GM13976 (cell line): ENCODE results near the gene TNNI3K.
"Not testable (repeated sequence)": the region's sequence is repeated elsewhere in the genome, so short reads cannot be mapped to it uniquely, and the experiment has no call there.

Source experiments
- DNase-seq: peaks from one replicate; pipeline ENCODE4 v3.0.0; 2012; ENCODE audit warnings: low spot score
- in situ Hi-C: fragments of 300-500 bp; cut with MboI; formaldehyde crosslinking; loops from one replicate; pipeline ENCODE4 v1.12.0; 2022; ENCODE audit warnings: low sequenced_read_pairs, mixed read lengths, inconsistent platforms; ENCODE audit not compliant: unreplicated experiment
- TF ChIP-seq, protein P1 (sequence below): IDR thresholded peaks from 2 replicates; pipeline ENCODE4 v1.5.1; 2012; ENCODE audit warnings: borderline replicate concordance, mild to moderate bottlenecking; ENCODE audit not compliant: insufficient read depth; ENCODE audit errors: extremely low read depth, missing control alignments, control extremely low read depth

The TNNI3K gene

DNA sequence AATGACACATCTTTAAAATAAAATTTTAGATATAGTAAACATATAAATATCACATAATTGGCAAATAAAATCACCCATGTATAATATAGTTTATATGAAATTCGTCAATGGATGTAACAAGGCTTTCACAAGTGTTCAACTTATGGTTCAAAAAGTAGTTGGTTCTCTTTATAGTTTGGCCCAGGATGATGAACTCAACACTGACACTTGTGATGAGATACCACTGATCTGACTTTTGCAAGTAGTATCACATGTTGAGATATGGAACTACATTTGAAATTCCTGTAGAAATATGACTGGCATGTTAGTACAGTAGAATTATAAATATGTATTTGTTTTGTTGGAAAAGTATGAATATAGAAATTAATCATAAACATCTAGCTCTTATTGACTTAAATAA, 1.8 kb downstream of the TNNI3K start:
- in situ Hi-C loops, result no loop called here
- TF ChIP-seq, protein P1, sequence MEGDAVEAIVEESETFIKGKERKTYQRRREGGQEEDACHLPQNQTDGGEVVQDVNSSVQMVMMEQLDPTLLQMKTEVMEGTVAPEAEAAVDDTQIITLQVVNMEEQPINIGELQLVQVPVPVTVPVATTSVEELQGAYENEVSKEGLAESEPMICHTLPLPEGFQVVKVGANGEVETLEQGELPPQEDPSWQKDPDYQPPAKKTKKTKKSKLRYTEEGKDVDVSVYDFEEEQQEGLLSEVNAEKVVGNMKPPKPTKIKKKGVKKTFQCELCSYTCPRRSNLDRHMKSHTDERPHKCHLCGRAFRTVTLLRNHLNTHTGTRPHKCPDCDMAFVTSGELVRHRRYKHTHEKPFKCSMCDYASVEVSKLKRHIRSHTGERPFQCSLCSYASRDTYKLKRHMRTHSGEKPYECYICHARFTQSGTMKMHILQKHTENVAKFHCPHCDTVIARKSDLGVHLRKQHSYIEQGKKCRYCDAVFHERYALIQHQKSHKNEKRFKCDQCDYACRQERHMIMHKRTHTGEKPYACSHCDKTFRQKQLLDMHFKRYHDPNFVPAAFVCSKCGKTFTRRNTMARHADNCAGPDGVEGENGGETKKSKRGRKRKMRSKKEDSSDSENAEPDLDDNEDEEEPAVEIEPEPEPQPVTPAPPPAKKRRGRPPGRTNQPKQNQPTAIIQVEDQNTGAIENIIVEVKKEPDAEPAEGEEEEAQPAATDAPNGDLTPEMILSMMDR, result no peak
- no peak for DNase-seq

DNA sequence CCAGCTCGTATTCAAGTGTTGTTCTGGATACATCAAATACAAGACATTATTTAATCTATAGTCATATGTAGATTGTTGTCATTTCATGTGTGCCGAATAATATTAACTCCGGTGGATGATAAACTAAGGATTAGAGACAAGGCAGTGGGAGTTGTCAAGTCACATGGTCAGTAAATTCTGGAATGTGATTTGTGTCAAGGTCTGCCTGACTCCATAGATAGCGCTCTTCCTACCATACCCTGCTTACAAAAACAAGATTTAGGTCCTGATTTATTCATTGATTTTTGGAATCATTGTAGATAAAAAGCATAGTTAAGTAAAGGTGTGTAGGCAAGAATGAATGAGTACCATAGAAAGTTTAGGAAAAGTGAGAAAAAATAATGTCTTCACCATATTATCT, 2.6 kb downstream of the TNNI3K start:
- TF ChIP-seq, protein P1, result no peak
- no peak for DNase-seq
- in situ Hi-C loops, result no loop called here

DNA sequence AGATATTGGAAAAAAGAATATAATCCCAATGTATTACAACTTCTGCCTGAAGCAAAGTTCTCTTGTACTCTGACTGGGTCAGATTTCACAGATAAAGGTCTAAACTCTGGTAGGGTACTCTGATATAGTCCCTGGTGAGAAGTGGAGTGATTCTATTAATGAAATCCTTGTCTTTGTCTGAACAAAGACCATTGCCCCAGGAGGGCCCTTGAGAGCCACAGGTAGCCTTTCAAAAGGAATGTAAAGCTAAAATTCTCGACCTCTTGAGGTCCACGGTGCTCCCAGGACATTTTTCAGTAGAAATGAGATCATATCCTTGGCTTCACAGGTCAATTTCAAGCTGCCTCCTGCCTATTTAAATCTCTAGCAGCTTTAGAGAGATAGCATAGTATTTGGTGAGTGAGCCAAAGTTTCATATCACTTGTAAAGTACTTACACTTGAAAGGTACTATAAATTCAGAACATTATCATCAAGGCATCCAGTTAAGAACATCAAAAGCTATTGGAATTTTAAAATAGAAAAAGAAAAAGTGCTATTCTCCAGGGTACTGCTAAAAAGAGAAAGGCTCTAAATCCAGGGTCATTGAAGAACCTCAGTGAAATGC, 10.1 kb downstream of the TNNI3K start:
- TF ChIP-seq, protein P1, result no peak
- DNase-seq, result no peak
- in situ Hi-C loops, result no loop called here

DNA sequence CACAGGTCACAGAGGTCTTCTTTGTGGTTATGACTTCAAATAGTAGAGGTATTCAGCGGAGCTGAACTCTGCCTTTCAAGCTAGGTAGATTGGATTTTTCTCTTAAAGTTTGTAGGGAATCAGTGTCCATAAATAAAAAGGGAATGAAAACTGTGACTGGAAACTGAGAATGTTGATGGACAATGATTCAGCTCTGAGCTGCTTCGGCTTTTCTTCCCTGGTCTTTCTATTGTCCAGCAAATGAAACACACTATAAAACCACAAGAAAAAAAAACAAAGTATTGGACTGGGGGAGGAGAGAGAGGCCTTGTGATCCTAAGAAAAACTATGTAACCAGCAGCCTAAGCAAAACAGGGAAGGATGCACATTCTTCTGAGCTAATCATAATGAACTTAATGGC, 11.1 kb downstream of the TNNI3K start:
- TF ChIP-seq, protein P1, result no peak
- no peak for DNase-seq
- in situ Hi-C loops, result no loop called here

DNA sequence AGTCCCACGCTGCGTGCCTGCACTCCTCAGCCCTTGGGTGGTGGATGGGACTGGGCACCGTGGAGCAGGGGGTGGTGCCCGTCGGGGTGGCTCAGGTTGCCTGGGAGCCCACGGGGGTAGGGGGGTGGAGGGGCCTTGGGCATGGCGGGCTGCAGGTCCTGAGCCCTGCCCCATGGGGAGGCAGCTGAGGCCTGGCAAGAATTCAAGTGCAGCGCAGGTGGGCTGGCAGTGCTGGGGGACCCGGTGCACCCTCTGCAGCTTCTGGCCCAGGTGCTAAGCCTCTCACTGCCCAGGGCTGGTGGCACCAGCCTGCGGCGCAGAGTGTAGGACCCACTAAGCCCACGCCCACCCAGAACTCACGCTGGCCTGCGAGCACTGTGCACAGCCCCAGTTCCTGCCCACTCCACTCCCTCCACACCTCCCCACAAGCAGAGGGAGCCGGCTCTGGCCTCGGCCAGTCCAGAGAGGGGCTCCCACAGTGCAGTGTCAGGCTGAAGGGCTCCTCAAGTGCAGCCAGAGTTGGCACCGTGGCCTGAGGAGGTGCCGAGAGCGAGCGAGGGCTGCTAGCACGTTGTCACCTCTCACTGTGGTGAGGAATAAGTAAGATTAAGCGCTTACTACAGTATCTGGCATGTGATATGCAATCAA, 12.8 kb downstream of the TNNI3K start:
- TF ChIP-seq, protein P1, result no peak
- no peak for DNase-seq
- in situ Hi-C loops, result no loop called here

DNA sequence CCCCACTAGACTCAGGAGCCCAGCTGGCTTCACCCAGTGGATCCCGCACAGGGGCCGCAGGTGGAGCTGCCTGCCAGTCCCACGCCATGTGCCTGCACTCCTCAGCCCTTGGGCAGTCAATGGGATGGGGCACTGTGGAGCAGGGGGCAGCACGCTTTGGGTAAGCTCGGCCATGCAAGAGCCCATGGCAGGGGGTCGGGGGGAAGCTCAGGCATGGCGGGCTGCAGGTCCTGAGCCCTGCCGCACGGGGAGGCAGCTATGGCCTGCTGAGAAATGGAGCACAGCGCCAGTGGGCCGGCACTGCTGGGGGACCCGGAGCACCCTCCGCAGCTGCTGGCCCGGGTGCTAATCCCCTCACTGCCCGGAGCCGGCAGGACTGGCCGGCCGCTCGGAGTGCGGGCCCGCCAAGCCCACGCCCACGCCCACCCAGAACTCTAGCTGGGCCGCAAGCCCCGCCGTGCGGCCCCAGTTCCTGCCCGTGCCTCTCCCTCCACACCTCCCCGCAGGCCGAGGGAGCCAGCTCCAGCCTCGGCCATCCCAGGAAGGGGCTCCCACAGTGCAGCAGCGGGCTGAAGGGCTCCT, 18.1 kb downstream of the TNNI3K start:
- in situ Hi-C loops, DNase-seq: not testable (repeated sequence)

DNA sequence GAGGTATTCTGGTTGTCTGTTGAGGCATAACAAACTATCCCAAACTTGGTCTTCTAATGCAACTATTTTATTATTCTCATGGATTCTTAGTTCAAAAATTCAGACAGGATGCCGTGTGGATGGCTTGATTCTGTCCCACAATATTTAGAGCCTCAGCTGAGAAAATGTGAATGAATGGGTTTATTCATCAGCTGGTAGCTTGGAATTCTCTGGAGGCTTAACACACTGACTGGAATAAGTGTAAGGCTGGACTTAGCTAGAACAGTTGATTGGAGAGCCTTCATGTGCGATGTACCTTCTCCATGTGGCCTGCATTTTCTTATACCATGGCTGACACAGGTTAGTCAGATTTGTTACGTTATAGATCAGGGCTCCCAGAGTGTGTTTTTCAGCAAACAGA, 30.8 kb downstream of the TNNI3K start:
- TF ChIP-seq, protein P1, result no peak
- no peak for DNase-seq
- in situ Hi-C loops, result no loop called here
